ENCODE measurements around the gene SLC25A39.

The SLC25A39 gene

GRCh38 chr17:44272954-44273353, 51.7 kb downstream of the SLC25A39 start:
- Histone ChIP-seq H3K36me3 (ENCODE audit: control insufficient read depth, insufficient read depth, low read length) (no peaks in the 10 kb centered on the region), H3K4me3 (replicated peaks; ENCODE audit: low read depth, low read length) (no peak overlapping the region), H3K27me3 (replicated peaks; ENCODE audit: control insufficient read depth, insufficient read depth, low read length) (no peaks in the 10 kb centered on the region)
- DNase-seq (ENCODE audit: extremely low read depth, insufficient read length) = no peak
- no peak for TF ChIP-seq CTCF (IDR thresholded peaks at IDR 0.05; ENCODE audit: insufficient read depth, low read length, poor library complexity, severe bottlenecking)

GRCh38 chr17:44272321-44272951, 52.2 kb downstream of the SLC25A39 start:
- no peak for DNase-seq (ENCODE audit: extremely low read depth, insufficient read length)

More at GRCh38 chr17:44272321-44272951, 52.2 kb downstream of the SLC25A39 start:
- TF ChIP-seq CTCF (IDR thresholded peaks at IDR 0.05; ENCODE audit: insufficient read depth, low read length, poor library complexity, severe bottlenecking) = no peak
- no peaks in the 10 kb centered on the region for H3K27me3 ChIP-seq (replicated peaks; ENCODE audit: control insufficient read depth, insufficient read depth, low read length)
- no peak overlapping the region for H3K4me3 ChIP-seq (replicated peaks; ENCODE audit: low read depth, low read length)
- no peaks in the 10 kb centered on the region for H3K36me3 ChIP-seq (ENCODE audit: control insufficient read depth, insufficient read depth, low read length)
